ENCODE data around the gene ABCA8. TPM values are rescaled to one million over a fixed set of nuclear protein-coding genes. Genes with fewer than 3 reads are reported as not detected.

ABCA8 gene
- total and polyA plus RNA-seq, 2 of the 8 experiments (the other 6 are each of a cell fraction or from before 2014, with no cell fraction given) = not detected

GRCh38 chr17:68821860-68822696 is 133.1 kb downstream of the ABCA8 start:
- CTCF ChIA-PET (ENCODE audit: partially characterized antibody) = interaction anchor here (0.6 to 1.1 kb wide), 2 partner anchors 263 to 417 kb away, joined by 3 read pairs; no protein-coding TSS in a partner anchor
- Histone ChIP-seq H3K18ac (ENCODE audit: extremely low read depth, low read length) (no peak overlapping the region), H3K4me3 (ENCODE audit: extremely low read depth in 1 of 4, insufficient read depth in 2 of 4, low read depth in 3 of 4, low read length in 4 of 4) (no peak overlapping the region), H4K5ac (ENCODE audit: insufficient read length, low read depth, low read length) (no peak overlapping the region), H4K8ac (ENCODE audit: extremely low read depth, insufficient read depth, low read length) (no peak overlapping the region), H2BK12ac (ENCODE audit: low read depth, low read length) (no peak overlapping the region), H3K27ac (ENCODE audit: low read depth, low read length) (no peak overlapping the region), H2BK5ac (ENCODE audit: low read depth, low read length) (no peak overlapping the region), H3K14ac (ENCODE audit: insufficient read length) (no peak overlapping the region), H3K23ac (ENCODE audit: insufficient read length) (no peak overlapping the region), H2AFZ (ENCODE audit: low read length) (no peak overlapping the region), H3K4me1 (replicated peaks in 1 of 4; ENCODE audit: control insufficient read depth in 3 of 4, insufficient read depth in 4 of 4, low read length in 3 of 4) (no peaks in the 10 kb centered on the region), H3K23me2 (ENCODE audit: low read depth, low read length) (no peaks in the 10 kb centered on the region), H3K56ac (replicated peaks; ENCODE audit: insufficient read length, low read depth, low read length) (no peak overlapping the region), H3K79me2 (ENCODE audit: control insufficient read depth in 1 of 2, insufficient read depth in 2 of 2, low read length in 2 of 2) (no peaks in the 10 kb centered on the region), H3K79me1 (ENCODE audit: low read depth, low read length) (no peaks in the 10 kb centered on the region), H3K27me3 (replicated peaks in 1 of 4; ENCODE audit: control insufficient read depth in 3 of 4, extremely low read depth in 1 of 4, insufficient read depth in 3 of 4, low read length in 3 of 4) (no peaks in the 10 kb centered on the region), H3K36me3 (ENCODE audit: control insufficient read depth in 2 of 4, insufficient read depth in 4 of 4, low read length in 3 of 4) (no peaks in the 10 kb centered on the region), H3K4ac (replicated peaks; ENCODE audit: insufficient read length, low read depth, low read length) (no peak overlapping the region), H4K91ac (replicated peaks; ENCODE audit: insufficient read length, low read length) (no peak overlapping the region), H3K9ac (replicated peaks in 1 of 4; ENCODE audit: extremely low read depth in 1 of 4, low read depth in 3 of 4, low read length in 3 of 4) (no peak overlapping the region), H4K20me1 (replicated peaks in 1 of 2; ENCODE audit: control insufficient read depth in 1 of 2, insufficient read depth in 2 of 2, low read length in 2 of 2) (no peaks in the 10 kb centered on the region), H3K9me3 (ENCODE audit: insufficient read depth in 2 of 2, low read depth in 1 of 2, low read length in 1 of 2) (no peaks in the 10 kb centered on the region), H2AK5ac (ENCODE audit: low read depth, low read length) (no peak overlapping the region), H2BK15ac (ENCODE audit: low read length) (no peak overlapping the region), H3K4me2 (ENCODE audit: insufficient read depth in 1 of 2, low read depth in 2 of 2, low read length in 2 of 2) (no peak overlapping the region), H2BK120ac (replicated peaks; ENCODE audit: low read depth, low read length) (no peak overlapping the region), H2BK20ac (ENCODE audit: low read length) (no peak overlapping the region)
- POLR2A ChIA-PET (ENCODE audit: partially characterized antibody) = no interaction called here
- no peak for TF ChIP-seq BCL11A (IDR thresholded peaks at IDR 0.05; ENCODE audit: low read depth in 2 of 2, low read length in 2 of 2)
- TF ChIP-seq FOSL1 (IDR thresholded peaks at IDR 0.05; ENCODE audit: insufficient read depth, low read depth, low read length) = no peak
- TF ChIP-seq YY1 (IDR thresholded peaks at IDR 0.05; ENCODE audit: low read depth, low read length) = no peak
- no peak for TF ChIP-seq TEAD4 (IDR thresholded peaks at IDR 0.05; ENCODE audit: low read depth, low read length)
- no peak for TF ChIP-seq HDAC2 (IDR thresholded peaks at IDR 0.05; ENCODE audit: borderline replicate concordance in 1 of 2, low read depth in 2 of 2, low read length in 2 of 2)
- TF ChIP-seq POLR2AphosphoS5 (IDR thresholded peaks at IDR 0.05; ENCODE audit: low read depth, low read length) = no peak
- no peak for TF ChIP-seq BRCA1 (IDR thresholded peaks at IDR 0.05; ENCODE audit: low read depth, low read length)
- TF ChIP-seq SIN3A (conservative IDR thresholded peaks at IDR 0.05 in 1 of 2, IDR thresholded peaks at IDR 0.05 in 1 of 2; ENCODE audit: low read depth in 1 of 2, low read length in 2 of 2) = no peak
- WGBS, 2 experiments (ENCODE audit: extremely low coverage in 1 of 2, insufficient coverage in 1 of 2, insufficient read length in 1 of 2, insufficient replicate concordance in 2 of 2, low coverage in 1 of 2, low lambda C conversion rate in 2 of 2, missing lambda C conversion rate in 1 of 2) = 91% methylated on average over 3 of the region's 3 CpGs; no CpG with 5 or more reads in 1 of the 2 experiments
- FAIRE-seq = no peak
- DNase-seq (ENCODE audit: low read depth in 1 of 2, low spot score in 2 of 2) = no peak
